HG03378 (cell line): ENCODE results near the gene LY6G5B.

ENCODE experiments used
- ATAC-seq: cut with Tn5 transposase; IDR thresholded peaks from one replicate; pipeline ENCODE4 v1.9.1; 2021; ENCODE audit warnings: mild to moderate bottlenecking, moderate library complexity; ENCODE audit not compliant: unreplicated experiment

The LY6G5B gene

GRCh38 chr6:31640612-31641011 is 29.2 kb upstream of the LY6G5B start:
- no peak for ATAC-seq

DNA sequence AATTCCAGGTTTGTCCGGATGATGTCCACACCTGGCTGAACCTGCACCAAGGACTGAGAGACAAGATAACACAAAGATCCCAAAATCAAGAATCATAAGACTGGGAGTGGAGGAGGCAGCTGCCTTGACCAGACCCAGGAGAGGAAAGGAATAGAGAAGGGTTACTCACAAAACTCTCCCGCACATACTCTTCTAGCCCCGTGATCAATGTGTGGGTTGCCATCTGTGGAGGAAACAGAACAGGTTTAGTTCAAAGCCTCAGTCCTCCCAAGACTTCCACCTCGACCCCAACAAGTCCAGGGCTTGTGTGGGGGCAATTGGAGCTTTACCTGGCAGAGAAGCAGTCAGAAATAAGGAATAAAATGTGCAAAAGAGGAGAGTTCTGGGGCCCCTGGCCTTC is 28.4 kb upstream of the LY6G5B start:
- ATAC-seq = no peak

DNA sequence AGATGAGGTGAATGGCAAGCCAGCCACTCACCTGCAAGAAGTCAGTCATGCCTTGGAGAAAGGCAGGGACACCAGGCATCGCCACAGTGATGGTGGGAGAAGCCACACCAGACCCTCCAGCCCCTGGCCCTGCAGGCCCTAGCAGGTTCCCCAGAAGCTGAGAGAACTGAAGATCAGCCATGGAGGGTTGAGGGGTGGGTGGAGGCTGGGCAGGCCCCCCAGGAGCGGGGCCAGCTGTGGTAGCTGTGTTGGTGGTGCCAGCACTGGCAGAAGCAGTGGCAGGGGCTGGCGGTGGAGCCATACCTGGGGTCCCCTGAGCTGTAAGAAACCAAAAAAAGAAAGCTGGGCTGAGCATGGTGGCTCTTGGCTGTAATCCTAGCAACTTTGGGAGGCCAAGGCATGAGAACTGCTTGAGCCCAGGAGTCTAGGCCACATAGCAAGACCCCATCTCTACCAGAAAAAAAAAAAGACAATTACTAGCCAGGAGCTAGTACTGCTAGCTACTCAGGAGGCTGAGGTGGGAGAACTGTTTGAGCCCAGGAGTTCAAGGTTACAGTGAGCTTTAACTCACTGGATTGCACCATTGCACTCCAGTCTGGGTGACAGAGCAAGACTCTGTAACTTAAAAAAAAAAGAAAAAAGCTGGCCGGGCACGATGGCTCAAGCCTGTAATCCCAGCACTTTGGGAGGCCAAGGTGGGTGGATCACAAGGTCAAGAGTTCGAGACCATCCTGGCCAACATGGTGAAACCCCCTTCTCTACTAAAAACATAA is 26.8 kb upstream of the LY6G5B start:
- ATAC-seq = no peak

DNA sequence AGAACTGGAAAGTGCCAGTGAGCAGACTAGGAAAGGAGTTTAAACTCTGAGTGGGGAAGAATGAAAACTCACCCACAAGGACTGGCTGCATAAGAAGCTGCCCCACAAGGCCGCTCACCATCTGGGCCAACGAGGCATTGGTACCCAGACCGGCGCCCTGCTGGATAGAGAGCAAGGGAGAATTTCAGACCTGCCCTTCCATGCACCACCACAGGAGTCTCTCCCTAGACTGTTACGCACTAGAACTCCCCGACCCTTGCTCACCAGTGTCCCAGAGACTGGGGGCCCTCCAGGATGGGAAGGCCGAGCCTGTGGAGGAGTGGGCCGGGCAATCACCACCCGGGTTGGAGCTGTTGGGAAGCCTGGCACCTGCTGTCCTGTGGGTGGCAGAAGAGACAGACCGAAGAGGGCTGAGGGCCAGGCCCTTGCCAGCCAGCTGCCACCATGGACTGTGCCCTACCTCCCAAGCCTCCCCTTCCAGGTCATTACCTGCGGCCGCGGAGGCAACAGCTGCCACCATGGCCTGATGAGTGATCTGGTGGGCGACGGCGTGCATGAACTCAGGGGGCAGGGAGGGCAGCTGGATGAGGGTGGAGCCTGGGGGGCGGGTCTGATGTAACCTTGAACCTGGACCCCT is 25.8 kb upstream of the LY6G5B start:
- no peak for ATAC-seq

GRCh38 chr6:31645325-31645724 is 24.5 kb upstream of the LY6G5B start:
- ATAC-seq = no peak

DNA sequence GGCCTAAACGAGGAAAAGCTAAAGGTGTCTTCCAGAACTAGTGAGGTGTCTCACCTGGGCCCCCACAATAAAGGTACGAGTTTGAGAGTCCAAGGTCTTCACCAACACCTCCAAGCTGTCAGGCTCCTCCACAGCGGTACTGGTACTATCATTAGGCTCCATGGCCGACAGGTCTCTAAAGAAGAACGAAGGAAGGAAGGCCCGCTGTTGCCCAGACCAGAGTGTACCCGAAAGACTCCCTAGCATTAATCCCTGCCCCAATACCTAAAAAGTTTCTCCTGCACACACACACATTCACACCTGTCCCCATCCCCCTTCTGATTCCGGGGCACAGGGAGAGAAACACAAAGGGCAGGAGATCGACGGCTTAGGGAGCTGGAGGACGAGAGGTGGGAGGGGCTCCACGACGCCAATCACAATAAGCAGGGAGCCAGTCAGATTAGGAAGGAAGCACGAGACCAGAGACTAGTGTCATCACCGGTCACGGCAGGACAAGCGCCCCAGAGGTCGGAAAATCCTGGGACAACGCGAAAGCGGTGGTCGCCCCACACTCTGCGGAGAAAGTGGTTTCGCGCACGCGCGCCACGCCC is 18.1 kb upstream of the LY6G5B start:
- ATAC-seq = peak; percentile 37

DNA sequence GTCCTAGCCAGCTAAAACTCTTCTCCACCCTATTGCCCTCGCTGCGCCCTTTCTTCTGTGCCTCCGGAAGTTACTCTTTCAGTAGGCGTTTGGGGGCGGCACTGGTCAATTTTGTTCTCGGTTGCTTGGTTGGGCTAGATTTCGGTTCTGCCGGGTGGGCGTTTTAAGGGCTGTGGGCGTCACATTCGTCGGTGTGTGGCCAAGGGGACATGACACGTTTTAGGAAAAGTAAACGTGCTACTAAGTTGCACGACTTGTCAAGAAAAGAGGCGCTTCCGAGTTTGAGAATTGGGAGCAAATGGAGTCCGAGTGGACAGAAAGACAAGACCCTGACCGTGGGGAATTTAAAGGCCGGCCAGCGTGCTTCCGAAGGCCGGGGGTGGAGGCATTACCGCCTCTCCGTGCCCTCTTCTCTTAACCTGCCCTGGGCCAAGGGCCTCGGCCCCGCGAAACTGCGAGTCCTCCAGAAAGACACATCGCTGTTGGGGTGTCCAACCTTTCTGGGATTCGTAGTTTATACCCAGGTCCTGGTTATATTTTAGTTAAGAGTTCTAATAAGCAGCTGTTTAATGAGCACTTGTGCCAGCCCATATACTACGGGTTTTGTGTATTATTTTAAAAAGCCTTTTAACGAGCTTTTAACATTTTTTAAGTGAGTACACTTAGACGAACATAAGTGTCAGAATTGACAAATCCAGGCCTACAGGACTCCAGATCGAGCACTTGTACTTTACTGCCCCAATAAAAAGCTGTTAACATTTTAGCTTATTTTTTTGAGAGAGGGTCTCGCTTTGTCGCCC is 16.7 kb upstream of the LY6G5B start:
- ATAC-seq = peak; percentile 50

DNA sequence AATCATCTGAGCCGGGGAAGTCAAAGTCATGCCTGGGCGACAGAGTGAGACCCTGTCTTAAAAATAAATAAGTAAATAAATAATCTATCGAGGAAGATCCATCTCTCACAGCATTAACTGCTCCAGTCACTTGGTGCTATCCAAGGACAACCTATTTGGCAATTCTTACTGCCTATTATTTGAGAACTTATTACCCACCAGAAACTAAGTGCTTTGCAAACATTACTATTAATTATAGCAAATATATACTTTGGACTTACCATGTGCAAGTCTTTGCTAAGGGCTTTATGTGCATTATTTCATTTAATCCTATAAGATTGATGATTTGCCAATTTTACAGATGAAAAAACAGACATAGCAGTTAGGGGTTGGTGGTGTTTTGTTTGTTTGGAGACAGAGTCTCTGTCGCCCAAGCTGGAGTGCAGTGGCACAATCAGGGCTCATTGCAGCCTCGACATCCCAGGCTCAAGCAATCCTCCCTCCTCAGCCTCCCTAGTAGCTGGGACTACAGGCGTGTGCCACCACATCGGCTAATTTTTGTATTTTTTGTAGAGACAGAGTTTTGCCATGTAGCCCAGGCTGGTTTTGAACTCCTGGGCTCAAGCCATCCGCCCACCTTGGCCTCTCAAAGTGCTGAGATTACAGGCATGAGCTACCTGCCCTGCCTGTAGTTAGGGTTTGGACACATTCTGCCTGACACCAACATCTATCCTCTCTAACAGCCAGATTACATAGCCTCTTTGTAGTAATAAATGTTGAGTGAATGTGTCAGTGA is 15.0 kb upstream of the LY6G5B start:
- no peak for ATAC-seq

GRCh38 chr6:31655349-31656237 is 14.2 kb upstream of the LY6G5B start, which contains the start of gene APOM:
APOM (plus strand) TSS chr6:31655894; CDS start chr6:31655967, 73 bp downstream.
- ATAC-seq = no peak

- ATAC-seq = no peak
These were observed 12.2 kb upstream of the LY6G5B start for GRCh38 chr6:31657406-31658157.

DNA sequence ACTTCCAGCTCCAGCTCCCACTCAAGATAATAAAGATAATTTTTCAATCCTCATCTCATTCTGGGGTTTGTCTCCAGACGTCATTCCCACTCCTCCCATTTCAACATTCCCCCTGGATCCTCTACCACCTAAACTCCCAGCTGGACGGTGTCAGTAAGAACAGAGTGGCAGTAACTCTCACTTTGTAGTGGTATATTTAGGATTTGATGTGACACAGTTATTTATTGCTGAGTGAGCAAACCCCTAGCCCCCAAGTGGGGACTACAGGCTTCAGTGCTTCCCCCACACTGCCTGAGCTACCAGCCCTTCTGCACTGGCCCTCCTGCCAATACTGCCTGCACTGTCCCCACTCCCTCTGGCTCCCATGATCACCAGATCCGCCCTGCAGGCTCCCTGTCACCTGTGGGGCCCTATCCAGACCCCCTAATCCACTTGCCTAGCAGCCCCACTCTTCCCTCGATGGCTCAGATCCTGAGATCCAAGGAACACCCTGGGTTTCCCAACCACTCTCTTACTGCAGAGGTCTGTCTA is 11.6 kb upstream of the LY6G5B start:
- ATAC-seq = no peak

DNA sequence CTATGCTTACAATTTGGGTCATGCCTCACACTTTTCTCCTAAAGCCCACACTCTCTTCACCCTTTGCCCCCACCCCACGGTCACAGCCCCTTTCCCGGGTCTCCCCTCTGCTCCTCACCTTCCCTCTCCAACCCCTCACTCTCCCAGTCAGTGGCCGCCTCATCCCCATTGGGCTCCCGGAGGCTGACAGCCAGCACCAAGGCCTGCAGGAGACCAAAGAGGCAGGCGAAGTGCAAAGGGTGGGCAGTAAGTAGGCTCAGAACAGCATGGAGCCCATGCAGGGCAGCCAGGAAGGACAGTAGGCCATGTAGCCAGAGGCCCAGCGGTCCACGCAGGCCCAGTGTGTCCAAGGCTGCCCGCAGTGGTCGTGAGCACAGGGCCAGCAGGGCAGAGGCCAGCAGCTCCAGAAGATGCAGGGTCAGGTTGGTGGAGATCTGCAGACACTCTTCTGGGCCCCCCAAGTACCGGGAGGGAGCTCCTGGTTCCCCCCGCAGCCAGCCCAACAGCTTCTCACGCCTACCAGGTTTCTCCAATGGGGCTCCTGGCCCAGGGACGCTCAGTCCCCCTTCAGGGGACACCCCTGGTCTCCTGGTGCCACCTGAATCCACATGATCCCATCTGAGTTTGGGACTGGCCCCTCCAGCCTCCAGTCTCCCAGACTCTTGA is 10.7 kb upstream of the LY6G5B start:
- no peak for ATAC-seq

- no peak for ATAC-seq
These were observed 10.0 kb upstream of the LY6G5B start for GRCh38 chr6:31659649-31660380.

- no peak for ATAC-seq
These were observed 9.2 kb upstream of the LY6G5B start, which contains the start of gene C6orf47 for GRCh38 chr6:31660381-31661261. C6orf47 (minus strand) TSS chr6:31660778; CDS start chr6:31659947, 831 bp downstream.

DNA sequence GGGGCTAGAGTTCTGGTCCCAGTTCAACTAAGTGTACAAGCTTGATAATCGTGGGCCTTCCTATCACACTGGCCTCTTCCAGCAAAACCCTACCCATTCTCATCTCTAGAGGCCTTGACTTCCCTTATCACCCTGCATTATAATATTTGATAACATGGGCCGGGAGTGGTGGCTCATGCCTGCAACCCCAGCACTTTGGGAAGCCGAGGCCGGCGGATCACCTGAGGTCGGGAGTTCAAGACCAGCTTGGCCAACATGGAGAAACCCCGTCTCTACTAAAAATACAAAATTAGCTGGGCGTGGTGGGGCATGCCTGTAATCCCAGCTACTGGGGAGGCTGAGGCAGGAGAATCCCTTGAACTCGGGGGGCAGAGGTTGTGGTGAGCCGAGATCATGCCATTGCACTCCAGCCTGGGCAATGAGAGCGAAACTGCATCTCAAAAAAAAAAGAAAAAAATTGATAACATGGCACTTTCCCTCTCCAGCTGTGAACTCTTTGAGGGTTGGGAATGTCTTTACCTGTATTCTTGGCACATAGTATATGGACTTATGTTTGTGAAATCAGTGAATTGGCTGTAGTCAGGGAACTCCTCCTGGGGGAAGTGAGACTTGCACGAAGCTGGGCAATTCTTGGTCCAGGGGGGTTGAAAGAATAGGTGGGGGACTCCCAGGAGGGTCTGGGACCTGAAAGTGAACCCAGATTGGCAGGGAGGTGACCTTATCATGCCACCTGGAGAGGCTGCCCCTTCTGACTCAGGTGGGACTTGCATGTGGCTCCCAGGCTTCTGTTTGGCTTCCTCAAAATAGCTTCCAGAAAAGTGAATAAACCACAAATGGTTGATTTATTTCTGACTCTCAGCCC is 8.3 kb upstream of the LY6G5B start:
- no peak for ATAC-seq
